Right cardiac atrium (tissue), 5 donors: Measurements from ENCODE around the gene FBXO41. TPM values are rescaled to one million over a fixed set of nuclear protein-coding genes. Genes with fewer than 3 reads are reported as not detected.

ENCODE experiments used
- ATAC-seq, 2 donors: fragments of 200-7000 bp; cut with Tn5 transposase; one replicate each; pipeline versions ENCODE4 v1.8.0 to v1.9.1; 2020; ENCODE audit warnings: moderate library complexity in 2 of 2, mild to moderate bottlenecking in 1 of 2
- DNase-seq, 3 donors: peaks; one replicate each; pipeline ENCODE4 v3.0.0-alpha.2; 2020
- H3K27ac ChIP-seq: one replicate; pipeline ENCODE4 v1.5.1; 2013; ENCODE audit warnings: mild to moderate bottlenecking, low read length, control low read depth, moderate library complexity
- H3K27me3 ChIP-seq: one replicate; pipeline ENCODE4 v1.6.1; 2013; ENCODE audit not compliant: control insufficient read depth, insufficient read depth
- H3K4me1 ChIP-seq: one replicate; pipeline ENCODE4 v1.6.1; 2013; ENCODE audit warnings: low read length; ENCODE audit not compliant: control insufficient read depth, insufficient read depth
- H3K4me3 ChIP-seq: one replicate; pipeline ENCODE4 v1.5.1; 2013; ENCODE audit warnings: low read length, control low read depth
- H3K9me3 ChIP-seq: one replicate; pipeline ENCODE4 v1.6.1; 2013; ENCODE audit warnings: low read length; ENCODE audit not compliant: control insufficient read depth
- WGBS: extraction: QIAGEN DNeasy Blood & Tissue Kit; methylation state at CpG from one replicate; pipeline ENCODE4 v1.1.7; 2013; 5-methylcytosine and 5-hydroxymethylcytosine counted together
- intact Hi-C, 4 donors: fragments of 100-400 bp; cut with DNase I; formaldehyde crosslinking; loops; one replicate each; pipeline versions ENCODE4 v1.11.0 to v1.14.0; 2022 to 2023
- polyA plus RNA-seq: library from polyadenylated mRNA; stranded (reverse); fragments of 200-250 nt; gene quantifications from one replicate; pipeline ENCODE4 v1.2.3, GENCODE V29; 2013
- total RNA-seq, 4 donors: library from RNA; stranded (reverse); fragmentation: NEBNext Ultra II Directional; extraction: Animal tissue kit (Norgen Biotek cat#: 25700); gene quantifications; one replicate each; pipeline ENCODE4 v1.2.1, GENCODE V29; 2021
- donor health status: healthy with polysubstance abuse.
- donor health status: DM: no; HTN: yes; CAD: no.
- donor health status: DM: no; HTN: no; CAD: no.
- donor health status: DM: no; HTN: yes; CAD: no; lungs with severe emphysema.
- donor health status: DM: yes; HTN: yes; CAD: no.

The FBXO41 gene
- total and polyA plus RNA-seq, 5 donors: 1.8 to 3.5 (median 2.2) TPM

DNA sequence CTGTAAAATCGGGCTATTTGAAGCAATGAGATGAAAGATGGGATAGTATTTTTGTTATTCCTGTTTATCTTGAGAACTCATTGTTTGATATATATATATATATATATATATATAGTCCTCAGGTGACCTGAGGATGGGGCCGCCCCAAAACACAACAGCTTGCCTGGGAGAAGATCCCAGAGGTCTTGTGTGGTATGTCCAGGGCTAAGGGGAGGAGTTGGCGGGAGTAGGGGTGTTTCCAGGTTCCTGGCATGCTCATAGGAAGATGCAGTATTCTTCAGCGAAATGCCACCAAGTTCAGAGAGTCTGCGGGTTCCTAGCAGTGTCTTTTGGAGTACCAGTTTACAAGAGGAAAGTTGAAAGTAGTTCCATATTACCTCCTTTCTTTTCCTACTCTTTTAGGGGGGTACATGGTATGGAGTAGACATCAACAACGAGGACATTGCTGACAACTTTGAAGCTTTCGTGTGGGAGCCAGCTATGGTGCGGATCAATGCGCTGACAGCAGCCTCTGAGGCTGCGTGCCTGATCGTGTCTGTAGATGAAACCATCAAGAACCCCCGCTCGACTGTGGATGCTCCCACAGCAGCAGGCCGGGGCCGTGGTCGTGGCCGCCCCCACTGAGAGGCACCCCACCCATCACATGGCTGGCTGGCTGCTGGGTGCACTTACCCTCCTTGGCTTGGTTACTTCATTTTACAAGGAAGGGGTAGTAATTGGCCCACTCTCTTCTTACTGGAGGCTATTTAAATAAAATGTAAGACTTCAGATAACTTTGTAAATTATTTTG lies 31.8 kb downstream of the FBXO41 start:
- H3K9me3 ChIP-seq: no peaks in the 10 kb centered on the region
- H3K4me3 ChIP-seq: no peak overlapping the region
- DNase-seq (no peak), ATAC-seq (no peak)
- H3K4me1 ChIP-seq: no peaks in the 10 kb centered on the region
- H3K27ac ChIP-seq: no peak overlapping the region
- intact Hi-C loops: no loop called here
- 81% methylated on average over 17 of the region's 17 CpGs for WGBS
- H3K27me3 ChIP-seq: no peaks in the 10 kb centered on the region

DNA sequence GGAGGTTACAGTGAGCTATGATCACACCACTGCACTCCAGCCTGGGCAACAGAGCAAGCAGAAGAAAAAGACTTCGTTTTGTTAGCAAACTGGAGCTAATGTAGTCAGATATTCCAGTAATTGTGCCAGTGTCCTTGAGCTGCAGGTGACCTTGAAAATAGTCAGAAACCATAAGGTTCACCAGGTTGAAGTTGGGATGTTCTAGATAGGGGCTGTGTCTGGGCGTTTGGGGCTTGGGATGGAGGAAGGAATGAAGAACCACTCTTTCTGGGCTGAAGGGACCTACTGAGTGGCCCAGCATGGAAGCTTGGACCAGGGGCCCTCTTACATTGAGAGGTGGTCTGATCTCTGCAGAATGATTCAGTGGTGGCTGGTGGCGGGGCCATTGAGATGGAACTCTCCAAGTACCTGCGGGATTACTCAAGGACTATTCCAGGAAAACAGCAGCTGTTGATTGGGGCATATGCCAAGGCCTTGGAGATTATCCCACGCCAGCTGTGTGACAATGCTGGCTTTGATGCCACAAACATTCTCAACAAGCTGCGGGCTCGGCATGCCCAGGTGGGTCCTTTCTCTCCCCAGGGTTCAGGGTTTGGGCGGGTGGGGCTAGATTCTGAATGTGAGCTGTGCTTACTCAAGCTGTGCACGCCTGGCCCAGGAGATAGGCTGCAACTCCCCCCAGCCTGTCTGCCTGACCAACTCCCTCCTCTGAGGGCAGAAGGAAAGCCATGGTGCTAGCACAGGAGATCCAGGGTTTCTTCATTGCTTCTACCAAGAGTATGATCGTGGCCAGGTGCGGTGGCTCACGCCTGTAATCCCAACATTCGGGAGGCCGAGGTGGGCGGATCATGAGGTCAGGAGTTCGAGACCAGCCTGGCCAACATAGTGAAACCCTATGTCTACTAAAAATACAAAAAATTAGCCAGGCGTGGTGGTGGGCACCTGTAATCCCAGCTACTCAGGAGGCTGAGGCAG lies 33.1 kb downstream of the FBXO41 start:
- no peak for DNase-seq
- Histone ChIP-seq H3K27ac (no peak overlapping the region), H3K4me3 (no peak overlapping the region), H3K9me3 (no peaks in the 10 kb centered on the region), H3K4me1 (no peaks in the 10 kb centered on the region), H3K27me3 (no peaks in the 10 kb centered on the region)
- no peak for ATAC-seq
- intact Hi-C loops: no loop called here
- 91% methylated on average over 17 of the region's 17 CpGs for WGBS

DNA sequence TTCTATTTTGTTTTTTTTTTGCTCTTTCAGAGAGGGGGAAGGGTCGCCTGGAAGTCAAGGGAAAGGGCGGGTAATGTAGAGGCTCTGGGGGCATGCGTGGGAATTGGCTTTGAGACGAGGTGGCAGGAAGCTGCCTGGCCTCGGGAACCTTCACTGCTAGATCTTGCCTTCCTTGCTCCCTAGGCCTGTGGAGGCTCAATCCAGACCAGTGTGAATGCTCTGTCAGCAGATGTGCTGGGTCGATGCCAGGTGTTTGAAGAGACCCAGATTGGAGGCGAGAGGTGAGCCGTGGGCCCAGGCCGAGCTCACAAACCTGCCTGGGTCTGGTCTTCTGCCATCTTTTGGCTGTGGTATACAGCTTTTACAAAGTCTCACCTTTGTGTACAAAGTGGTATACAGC lies 34.6 kb downstream of the FBXO41 start:
- Histone ChIP-seq H3K9me3 (no peaks in the 10 kb centered on the region), H3K4me1 (no peaks in the 10 kb centered on the region), H3K27ac (no peak overlapping the region), H3K27me3 (no peaks in the 10 kb centered on the region), H3K4me3 (no peak overlapping the region)
- intact Hi-C loops: no loop called here
- no peak for ATAC-seq
- no peak for DNase-seq
- WGBS: 66% methylated on average over 9 of the region's 9 CpGs

DNA sequence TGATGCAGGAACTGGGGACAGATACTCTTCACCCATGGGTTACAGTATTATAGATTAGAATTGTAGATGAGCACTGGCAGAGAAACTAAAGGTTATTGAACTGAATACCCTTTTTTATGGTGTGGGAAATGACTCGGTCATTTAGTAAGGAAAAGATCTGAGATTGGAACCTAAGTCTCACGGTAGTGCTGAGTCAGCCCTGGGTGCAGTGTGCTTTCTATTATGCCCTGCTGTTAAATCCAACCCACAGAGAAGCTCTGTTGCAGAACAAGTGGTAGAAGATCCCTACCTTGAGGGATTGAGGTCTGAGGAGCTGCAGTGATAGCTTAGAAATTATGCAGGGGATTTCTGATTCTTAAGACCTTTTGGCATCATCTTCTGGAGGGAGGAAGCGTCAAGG lies 37.4 kb downstream of the FBXO41 start:
- DNase-seq (no peak), ATAC-seq (no peak)
- Histone ChIP-seq H3K27me3 (no peaks in the 10 kb centered on the region), H3K4me1 (no peaks in the 10 kb centered on the region), H3K4me3 (no peak overlapping the region), H3K9me3 (no peaks in the 10 kb centered on the region), H3K27ac (no peak overlapping the region)
- intact Hi-C loops: no loop called here
- 85% methylated on average over 3 of the region's 3 CpGs for WGBS

DNA sequence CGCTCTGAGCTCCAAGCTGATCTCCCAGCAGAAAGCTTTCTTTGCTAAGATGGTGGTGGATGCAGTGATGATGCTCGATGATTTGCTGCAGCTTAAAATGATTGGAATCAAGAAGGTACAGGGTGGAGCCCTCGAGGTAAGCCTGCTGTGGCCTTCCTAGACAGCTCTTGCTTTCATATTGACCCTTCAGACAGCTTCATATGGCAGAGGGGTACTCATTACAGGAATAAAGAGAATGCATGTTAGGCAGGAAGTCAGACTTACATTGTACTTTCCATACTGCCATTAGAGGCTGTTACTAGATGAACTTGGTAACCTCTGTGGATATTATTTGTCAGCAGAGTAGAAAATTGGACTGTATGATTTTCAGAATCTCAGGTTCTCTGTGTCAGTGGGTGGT lies 39.7 kb downstream of the FBXO41 start:
- Histone ChIP-seq H3K27ac (no peak overlapping the region), H3K27me3 (no peaks in the 10 kb centered on the region), H3K4me3 (no peak overlapping the region), H3K9me3 (no peaks in the 10 kb centered on the region), H3K4me1 (no peaks in the 10 kb centered on the region)
- intact Hi-C loops: no loop called here
- ATAC-seq (no peak), DNase-seq (no peak)
- 89% methylated on average over 3 of the region's 3 CpGs for WGBS

DNA sequence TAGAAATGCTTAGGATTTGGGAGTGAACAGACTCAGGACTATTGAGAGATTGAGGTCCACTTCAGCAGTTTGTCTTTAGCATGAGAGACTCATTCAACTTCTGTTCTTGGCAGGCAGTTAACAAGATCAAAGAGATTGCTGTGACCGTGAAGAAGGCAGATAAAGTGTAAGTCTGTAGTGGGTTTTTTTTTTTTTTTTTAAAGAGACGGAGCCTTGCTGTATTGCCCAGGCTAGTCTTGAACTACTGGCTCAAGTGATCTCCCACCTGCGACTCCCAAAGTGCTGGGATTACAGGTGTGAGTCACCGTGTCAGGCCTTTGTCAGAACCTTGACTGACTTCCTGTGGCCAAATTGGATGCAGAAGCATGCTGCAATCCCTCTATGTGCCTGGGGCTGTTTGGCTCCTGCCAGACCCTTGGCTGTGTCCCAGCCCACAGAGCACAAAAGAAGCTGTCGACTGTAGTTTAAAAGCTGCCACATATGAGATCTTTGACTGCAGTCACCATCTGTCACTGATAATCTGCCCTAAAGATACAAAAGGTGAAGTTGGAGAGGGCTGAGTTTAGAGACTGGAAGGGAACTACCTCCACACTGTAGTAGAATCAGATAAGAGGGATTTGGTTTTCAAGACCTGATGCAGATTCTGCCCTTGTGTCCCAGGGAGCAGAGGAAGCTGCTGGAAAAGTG lies 40.3 kb downstream of the FBXO41 start:
- WGBS: 39% methylated on average over 5 of the region's 5 CpGs
- ATAC-seq (peak in 1 of 2 donors; percentile 38), DNase-seq (no peak)
- Histone ChIP-seq H3K4me1 (no peaks in the 10 kb centered on the region), H3K4me3 (no peak overlapping the region), H3K27me3 (no peaks in the 10 kb centered on the region), H3K9me3 (no peaks in the 10 kb centered on the region), H3K27ac (no peak overlapping the region)
- intact Hi-C loops: no loop called here

DNA sequence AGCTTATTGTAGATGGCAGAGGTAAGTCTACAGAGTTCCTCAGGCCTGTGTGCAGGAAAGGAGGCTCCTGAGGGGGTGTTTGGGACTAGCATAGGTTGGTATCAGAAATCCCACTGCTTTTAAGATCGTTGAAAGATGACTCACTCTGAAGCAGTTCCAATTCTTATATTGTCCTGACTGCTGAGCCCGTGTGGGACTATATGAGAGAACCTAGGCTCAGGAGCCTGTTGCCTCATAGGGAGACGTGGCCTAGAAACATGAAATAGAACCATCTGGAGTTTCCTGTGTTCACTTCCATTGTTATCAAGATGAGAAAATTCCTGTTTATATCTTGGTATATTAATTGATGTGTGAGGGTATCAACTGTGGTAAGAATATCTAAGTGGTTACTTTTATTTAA lies 44.5 kb downstream of the FBXO41 start:
- no peak overlapping the region for H3K27ac ChIP-seq
- DNase-seq (no peak), ATAC-seq (no peak)
- no peak overlapping the region for H3K4me3 ChIP-seq
- no peaks in the 10 kb centered on the region for H3K27me3 ChIP-seq
- H3K4me1 ChIP-seq: peaks cover 3% of the 10 kb centered on the region
- no peaks in the 10 kb centered on the region for H3K9me3 ChIP-seq
- 42% methylated on average over 3 of the region's 3 CpGs for WGBS
- intact Hi-C loops: no loop called here

DNA sequence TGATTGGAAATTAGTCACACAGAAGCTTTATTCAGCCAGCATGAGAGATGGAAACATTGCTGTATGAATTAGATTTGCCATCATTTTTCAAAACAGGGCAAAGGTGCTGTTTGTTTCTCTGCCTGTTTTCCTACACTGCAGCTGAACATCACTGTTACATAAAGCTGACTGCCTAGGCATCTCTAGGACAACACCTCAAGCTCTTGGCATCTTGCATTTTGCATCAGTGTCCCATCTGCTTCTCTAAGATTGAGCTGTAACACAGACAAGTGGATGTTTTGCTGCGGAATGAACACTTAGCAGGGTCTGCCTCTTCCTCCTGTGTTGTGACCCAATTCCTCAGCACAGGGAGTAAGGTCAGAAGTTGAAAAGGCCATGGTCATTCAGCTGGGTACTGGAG lies 45.3 kb downstream of the FBXO41 start:
- DNase-seq (no peak), ATAC-seq (no peak)
- 84% methylated on average over 1 of the region's 1 CpG for WGBS
- Histone ChIP-seq H3K9me3 (no peaks in the 10 kb centered on the region), H3K4me1 (peaks cover 3% of the 10 kb centered on the region), H3K27me3 (no peaks in the 10 kb centered on the region), H3K4me3 (no peak overlapping the region), H3K27ac (no peak overlapping the region)
- intact Hi-C loops: no loop called here

DNA sequence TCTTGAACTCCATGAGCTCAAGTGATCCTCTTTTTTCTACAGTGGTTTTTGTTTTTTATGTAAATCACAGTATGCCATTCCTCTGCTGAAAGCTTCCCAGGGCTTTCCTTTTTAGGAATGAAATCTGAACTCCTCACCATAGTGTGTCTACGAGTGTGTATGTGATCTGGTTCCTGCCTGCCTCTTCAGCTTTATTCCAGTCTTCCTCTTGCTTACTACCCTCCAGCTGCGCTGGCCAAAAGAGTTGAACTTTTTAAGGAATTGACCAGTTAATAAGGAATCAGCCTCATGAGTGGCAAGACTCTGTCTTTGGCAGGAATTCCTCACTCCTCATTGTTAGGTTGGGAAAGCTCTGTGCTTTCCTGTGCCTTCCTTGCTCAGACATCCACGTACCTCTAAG lies 46.1 kb downstream of the FBXO41 start:
- ATAC-seq (no peak), DNase-seq (no peak)
- intact Hi-C loops: no loop called here
- WGBS: 68% methylated on average over 3 of the region's 3 CpGs
- no peaks in the 10 kb centered on the region for H3K9me3 ChIP-seq
- peaks cover 3% of the 10 kb centered on the region for H3K4me1 ChIP-seq
- no peaks in the 10 kb centered on the region for H3K27me3 ChIP-seq
- H3K4me3 ChIP-seq: no peak overlapping the region
- H3K27ac ChIP-seq: no peak overlapping the region

DNA sequence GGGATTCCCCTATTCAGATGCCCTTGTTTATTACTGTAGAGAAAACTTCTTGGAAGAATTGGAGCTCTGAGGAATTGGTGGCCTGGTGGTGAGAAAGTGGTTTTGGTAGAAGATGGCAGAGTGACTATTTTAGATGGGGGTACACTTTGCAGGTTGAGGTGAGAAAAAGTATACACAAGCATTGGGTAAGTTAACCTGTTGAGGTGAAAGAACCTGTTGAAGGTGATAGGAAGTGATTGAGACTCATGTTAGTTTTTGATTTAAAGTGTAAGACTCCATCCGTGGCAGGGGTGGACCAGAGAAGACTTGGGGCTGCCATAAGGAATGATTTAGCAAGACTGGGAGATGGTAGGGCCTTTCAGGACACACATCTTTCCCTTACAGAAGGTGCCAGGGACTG lies 47.1 kb downstream of the FBXO41 start:
- DNase-seq (no peak), ATAC-seq (no peak)
- intact Hi-C loops: no loop called here
- WGBS: 59% methylated on average over 1 of the region's 1 CpG
- H3K27me3 ChIP-seq: no peaks in the 10 kb centered on the region
- H3K4me1 ChIP-seq: peaks cover 3% of the 10 kb centered on the region
- no peak overlapping the region for H3K4me3 ChIP-seq
- no peak overlapping the region for H3K27ac ChIP-seq
- H3K9me3 ChIP-seq: no peaks in the 10 kb centered on the region
